HG03066 (cell line): ENCODE data around the gene CHRNA4.

Source experiments
- ATAC-seq: cut with Tn5 transposase; IDR thresholded peaks from one replicate; pipeline ENCODE4 v1.9.1; 2021; ENCODE audit warnings: low read depth; ENCODE audit not compliant: unreplicated experiment

The CHRNA4 gene

DNA sequence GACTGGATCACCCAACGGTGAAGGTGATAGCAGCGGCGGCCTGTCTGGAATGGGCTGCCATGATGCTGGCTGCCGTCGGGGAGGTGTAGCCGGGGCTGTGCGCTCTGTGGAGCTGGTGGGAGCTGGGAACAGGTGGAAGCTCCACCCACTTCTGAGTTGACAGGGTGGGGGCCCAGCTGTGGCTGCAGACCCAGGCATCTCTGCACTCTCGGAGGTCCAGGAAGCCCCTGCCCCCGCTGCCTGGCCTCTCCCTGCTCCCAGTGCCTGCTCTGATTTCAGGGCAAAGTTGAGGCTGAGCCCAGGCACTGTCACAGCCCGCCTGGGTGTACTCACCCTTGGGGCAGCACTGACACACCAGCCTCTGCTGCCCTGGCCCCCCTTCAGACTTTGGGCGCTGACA, 18.1 kb upstream of the CHRNA4 start:
- ATAC-seq: no peak

- no peak for ATAC-seq
Measured at GRCh38 chr20:63378626-63379025, 17.5 kb upstream of the CHRNA4 start.

DNA sequence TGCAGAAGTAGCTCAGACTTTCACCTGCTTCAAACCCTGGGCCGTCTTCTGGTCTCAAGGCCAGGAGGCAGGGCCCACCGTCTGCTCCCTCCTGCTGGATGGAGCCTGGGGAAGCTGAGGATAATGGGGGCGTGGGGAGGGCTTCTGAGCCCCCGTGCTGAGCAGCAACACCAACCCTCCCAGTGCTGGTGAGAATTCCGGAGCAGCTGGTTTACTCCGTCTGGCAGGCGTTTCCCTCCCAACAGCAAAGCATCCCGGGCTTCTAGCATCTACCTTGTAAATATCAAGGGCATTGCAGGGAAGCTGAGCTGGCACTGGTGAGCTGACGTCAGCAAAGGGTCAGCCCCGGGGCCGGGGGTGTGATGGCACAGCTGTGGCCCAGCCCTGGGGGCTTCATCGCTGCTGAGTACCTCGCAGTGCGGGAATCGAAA, 16.8 kb upstream of the CHRNA4 start:
- no peak for ATAC-seq

DNA sequence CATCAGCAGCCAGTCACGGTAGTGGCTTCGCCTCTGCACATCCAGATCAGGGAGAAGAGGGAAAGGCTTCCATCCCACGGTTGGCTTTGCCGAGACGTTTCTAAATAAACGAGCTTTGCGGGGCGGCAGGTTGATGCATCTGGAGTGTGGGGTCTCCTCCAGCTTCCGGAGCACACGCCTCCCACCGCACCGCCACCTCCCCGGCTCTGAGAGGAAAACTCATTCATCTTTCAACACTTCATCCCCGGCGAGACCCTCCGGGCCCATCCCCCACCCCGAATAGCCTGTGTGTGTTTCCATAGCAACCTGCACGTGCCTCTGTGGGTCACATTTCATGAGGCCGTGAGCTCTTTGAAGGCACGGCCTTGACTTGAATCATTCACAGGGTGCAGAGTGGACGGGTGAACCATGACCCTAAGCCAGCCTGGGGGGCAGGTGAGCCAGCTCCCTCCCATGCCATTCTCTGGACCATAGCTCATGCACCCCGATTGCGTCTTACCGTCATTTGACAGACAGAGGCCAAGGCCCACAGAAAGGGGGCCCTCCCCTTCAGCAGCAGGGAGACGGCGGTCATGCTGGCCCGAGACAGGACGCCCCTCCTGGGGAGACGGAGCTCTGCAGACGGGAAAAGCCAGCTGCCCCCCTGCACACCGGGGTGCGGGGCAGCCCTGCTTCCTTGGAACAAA, 16.2 kb upstream of the CHRNA4 start:
- no peak for ATAC-seq

GRCh38 chr20:63376283-63377250, 15.4 kb upstream of the CHRNA4 start:
- no peak for ATAC-seq

DNA sequence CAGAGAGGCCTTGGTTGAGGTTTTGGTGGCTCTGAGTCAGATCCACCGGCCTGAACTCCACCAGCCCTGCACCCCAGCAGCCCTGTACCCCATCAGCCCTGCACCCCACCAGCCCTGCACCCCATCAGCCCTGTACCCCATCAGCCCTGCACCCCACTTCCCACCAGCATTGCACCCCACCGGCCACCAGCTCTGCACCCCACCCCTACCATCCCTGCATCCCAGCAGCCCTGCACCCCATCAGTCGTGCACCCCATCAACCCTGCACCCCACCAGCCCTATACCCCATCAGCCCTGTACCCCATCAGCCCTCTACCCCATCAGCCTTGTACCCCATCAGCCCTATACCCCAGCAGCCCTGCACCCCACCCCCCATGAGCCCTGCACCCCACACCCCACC, 14.3 kb upstream of the CHRNA4 start:
- no peak for ATAC-seq

DNA sequence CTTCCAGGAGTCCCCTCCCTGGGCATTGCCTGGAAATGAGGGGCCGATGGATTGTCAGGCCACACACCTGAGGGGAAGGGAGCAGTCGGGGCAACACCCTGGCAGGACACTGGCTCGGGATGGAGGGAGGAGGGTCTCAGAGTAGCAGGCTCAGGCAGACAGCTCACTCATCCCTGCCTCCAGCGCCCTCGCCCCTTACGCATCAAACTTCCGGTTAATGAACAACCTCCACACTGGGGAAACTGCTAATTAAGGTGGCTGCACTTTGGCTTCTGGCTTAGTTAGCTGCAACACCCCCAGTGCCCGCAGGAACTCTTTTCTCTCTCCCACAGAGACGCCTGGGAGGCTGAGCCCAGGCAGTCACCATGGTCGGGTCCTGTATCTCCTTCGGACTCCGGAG, 13.4 kb upstream of the CHRNA4 start:
- ATAC-seq: no peak

DNA sequence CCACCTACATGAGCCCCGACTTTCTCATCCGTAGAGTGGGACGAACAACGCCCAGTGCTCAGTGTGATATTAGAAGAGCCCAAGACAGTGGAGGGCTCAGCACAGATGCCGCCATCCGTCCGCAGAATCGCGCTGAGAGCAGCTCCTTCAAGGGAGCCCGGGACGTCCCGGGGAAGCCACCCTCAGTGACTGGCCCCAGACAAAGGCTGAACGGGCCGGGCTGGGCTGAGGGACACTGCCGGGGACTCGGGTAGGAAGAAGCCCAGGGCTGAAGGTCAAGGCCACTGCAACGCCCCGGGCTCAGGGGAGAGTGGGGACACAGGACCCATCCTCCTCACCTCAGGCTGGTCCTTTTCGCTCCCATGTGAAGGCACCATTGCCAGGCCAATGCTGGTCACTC, 12.8 kb upstream of the CHRNA4 start:
- no peak for ATAC-seq

DNA sequence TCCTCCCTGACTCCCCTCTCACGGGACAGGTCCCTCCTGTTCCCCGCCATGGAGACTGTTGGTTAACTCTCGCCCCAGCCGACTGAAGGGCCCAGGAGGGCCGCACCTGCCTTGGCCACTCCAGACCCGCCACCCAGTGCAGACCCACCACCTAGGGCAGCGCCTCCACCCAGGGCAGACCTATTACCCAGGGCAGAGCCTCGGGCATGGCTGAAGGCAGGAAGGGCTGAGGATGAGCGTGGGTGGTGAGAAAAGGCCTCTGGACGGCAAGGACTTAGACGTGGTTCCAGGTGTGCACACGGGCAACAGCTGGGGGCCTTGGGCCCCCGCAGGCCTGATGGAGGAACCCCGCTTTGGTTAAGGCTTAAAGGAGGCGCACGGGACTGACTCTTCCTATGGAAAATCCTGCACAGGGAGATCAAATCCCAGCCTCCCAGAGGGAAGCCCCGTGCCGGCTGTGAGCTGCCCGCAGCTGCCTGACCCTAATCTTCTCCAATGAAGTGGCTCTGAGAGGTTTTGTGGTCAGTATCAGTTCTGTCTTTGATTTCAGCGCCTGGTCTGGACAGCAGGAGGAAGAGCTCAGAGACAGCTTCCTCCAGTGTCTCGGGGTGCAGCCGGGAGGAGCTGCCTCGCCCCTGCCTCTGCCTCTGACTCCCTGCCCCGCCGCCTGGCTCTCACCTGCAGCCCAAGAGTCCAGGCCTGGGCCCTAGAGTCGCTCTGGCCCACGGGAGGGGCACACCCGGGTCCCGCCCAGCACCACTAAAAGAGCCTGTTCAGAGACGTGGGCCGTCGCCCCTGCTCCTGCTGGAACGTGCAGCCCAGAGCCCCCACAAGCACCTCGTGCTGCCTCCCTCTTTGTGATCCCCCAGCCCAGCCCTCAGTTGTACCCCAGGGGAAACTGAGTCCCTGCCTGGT, 12.1 kb upstream of the CHRNA4 start:
- ATAC-seq: no peak

DNA sequence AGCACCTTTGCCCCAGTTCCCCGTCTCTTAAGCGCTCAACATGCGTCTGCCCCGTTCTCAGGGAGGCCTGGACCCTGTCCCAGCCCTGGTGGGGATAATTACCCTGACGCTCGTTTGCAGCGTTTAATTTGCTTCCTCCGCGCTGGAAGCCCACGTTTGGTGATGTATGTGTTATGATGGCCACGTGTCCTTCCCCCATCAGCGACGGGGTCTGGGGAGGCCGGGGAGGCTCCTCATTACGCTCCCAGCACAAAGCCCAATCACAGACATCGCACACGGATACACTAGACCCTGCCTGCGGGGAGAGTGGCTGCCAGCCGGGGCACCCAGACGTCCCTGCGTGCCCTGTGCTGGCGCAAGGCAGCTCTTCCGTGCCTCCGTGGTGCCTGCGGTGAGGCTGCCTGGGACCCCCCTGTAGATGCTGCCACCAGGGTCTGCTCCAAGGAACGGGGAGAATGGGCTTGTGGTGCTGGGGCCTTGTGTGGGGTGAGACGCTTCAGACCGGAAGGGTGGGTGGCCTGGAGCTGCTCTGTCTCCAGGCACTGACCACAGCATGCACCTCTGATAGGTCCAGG, 10.2 kb upstream of the CHRNA4 start:
- ATAC-seq: no peak

GRCh38 chr20:63370618-63371187, 9.6 kb upstream of the CHRNA4 start:
- no peak for ATAC-seq

DNA sequence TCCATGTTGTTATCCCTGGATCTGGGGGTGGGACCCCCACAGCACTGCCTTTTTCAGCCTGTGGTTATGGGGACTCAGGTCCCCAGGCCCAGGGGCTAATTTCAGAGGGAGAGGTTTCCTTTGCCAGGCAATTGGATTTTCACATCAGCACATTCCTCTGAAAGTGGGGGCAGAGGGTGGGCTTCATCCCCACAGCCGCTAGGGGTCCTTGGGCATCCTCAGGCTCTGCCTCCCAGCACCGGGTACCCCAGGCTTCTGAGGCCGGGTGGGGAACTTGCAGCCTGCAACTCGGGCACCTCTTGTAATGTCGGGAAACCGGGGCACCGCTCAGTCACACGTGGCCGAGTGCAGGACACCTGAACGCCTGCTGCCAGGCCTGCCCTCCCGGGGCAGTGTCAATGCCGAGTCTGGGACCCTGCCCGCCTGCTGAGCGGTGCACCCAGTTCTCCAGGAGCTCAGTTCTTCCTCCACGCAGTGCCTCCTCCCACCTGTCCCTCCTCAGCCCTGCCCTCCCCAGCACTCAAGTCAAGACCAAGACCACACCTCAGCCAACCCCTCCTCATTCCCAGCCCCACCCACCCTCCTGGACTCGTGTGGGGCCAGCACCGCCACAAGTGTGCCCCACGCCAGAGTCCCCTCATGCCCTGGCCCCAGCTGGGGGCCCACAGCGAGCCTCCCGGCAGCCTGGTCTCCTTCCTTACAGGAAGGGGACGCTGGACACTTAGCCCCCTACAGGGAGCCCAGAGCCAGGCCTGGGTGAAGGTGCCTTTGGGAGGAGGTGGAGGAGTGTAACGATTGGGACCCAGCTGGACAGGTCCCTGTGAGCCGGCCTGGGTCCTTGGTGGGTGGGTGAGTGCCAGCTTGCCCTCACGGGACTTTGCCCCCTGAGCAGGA, 8.8 kb upstream of the CHRNA4 start:
- no peak for ATAC-seq

DNA sequence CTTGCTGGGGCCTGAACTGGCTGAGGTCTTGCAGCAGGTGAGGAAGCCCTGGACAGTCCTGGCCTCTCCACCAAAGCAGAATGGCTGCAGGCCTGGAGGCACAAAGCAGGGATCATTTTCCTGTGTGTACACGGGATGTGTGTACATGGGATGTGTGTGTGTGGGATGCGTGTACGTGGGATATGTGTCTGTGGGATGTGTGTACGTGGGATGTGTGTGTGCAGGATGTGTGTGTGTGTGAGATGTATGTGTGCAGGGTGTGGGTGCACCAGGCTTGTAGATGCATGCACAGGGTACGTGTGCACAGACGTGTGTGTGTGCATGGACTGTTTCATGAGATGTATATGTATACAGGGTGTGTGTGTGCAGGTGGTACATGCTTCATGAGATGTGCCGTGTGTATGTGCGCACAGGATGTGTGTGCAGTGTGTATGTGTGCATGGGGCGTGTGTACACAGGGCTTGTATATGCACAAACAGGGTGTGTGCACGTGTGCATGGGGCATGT, 7.9 kb upstream of the CHRNA4 start:
- ATAC-seq: no peak

DNA sequence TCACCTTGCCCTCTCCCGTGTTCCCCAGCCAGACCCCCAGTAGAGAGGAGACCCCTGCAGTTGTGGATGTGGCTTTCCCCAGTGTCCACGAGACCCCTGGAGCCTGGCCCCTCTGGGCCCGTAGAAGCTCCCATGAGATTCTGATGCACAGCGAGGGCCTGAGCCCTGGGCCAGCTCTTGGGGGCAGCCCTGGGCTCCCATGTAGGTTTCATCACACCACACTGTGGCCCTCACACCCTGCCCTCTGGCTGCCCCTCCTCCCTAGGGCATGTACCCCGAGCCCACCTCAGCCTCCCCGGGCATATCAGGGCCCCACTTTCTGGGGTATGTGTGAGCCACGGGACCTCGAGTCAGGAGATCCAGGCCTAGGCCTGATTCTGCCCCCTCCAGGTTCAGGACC, 7.0 kb upstream of the CHRNA4 start:
- ATAC-seq: no peak

- ATAC-seq: no peak
Measured at GRCh38 chr20:63367446-63368055, 6.4 kb upstream of the CHRNA4 start.

DNA sequence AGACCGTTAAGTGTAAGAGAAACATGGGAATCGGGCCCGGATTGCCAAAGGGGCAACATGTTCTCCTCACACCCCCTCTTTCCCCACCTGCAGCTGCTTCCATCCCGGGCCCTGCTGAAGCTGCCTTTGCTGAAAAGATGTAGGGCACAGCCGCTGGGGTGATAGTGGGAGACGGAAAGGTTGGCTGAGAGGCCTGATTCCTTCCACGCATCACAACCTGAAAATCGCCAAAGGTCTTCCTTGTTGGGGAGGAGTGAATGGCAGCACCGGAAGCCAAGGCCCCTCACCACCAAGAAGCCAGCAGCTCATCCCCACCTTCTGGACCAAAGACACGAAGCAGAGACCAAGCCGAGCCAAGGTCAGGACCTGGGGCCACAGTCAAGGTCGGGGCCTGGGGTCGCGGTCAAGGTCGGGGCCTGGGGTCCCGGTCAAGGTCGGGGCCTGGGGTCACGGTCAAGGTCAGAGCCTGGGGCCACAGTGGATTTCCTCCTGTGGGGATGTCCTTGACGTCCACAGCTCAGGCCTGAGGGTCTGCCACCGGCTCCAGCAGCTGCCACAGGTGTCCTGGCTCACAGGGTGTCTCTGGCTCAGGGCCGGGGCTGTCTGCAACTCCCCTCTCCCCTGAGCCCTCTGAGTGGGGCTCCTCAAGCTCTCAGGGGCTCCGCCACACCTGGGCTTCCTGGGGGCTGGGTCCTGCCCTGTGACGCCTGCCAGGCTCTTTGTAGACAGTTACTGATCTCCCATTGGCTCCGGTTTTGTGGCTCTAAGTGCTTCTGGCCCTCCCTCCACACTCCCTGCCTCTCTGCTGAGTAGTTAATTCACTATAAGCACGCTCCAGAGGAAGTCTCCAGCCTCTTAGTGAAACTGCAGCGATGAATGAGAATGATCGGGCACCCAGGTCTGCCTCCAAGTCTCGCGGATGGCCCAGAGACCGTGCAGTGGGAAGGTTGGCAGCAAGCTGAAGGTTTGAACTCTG, 5.5 kb upstream of the CHRNA4 start:
- ATAC-seq: no peak

DNA sequence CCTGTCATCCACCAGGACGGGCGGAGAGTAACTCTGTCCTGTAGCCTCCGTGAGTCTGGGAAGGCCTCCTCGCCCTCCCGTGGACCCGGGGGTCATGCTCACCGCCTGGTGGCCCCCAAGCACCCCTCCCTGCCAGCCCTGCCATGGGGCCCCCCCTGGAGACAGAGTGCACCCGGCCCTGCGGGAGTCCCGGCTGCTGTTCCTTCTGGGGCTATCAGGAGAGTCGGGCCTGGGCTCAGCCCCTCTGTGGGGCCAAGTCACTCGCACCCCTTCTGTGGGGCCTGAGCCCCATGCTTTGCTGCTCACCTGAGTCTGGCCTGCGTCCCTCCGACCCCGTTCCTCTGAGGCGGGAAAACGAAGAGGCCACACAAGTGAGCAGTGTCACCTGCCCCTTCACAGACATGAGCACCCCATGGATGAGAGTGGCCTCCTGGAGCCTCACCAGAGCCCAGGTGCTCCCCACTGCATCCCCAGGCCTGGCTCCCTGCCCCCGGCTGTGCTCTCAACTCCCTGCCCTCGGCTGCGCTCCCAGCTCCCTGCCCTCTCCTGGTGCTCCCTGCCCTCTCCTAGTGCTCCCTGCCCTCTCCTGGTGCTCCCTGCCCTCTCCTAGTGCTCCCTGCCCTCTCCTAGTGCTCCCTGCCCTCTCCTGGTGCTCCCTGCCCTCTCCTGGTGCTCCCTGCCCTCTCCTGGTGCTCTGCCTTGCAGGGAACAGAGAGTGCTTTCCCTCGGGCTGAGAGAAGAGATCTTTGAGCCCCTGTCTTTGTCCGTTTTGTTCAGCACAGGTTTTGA, 4.6 kb upstream of the CHRNA4 start:
- no peak for ATAC-seq
